Measurements from ENCODE around the gene NRN1. TPM values are rescaled to one million over a fixed set of nuclear protein-coding genes. Genes with fewer than 3 reads are reported as not detected.
A peak's percentile ranks its signal among the peaks of the same experiment; 100 is the strongest.
"Not testable (repeated sequence)": the region's sequence is repeated elsewhere in the genome, so short reads cannot be mapped to it uniquely, and the experiment has no call there.

The NRN1 gene
- total and polyA plus RNA-seq, 4 experiments from 2014 or later = 0.49 TPM; not detected in 3

GRCh38 chr6:6026513-6027205 is 19.9 kb upstream of the NRN1 start:
- ChIA-PET CTCF (ENCODE audit: partially characterized antibody) (no interaction called here), POLR2A (ENCODE audit: partially characterized antibody) (no interaction called here)
- H3K27me3 Mint-ChIP-seq = peaks cover 32 to 41% of the 10 kb centered on the region in 2 donors
- H3K36me3 Mint-ChIP-seq = no peaks in the 10 kb centered on the region
- H3K4me1 Mint-ChIP-seq = no peaks in the 10 kb centered on the region
- intact Hi-C loops (cut with micrococcal nuclease) = no loop called here
- no peak overlapping the region for H3K4me3 Mint-ChIP-seq
- H3K4me3 ChIP-seq (ENCODE audit: low read length in 2 of 2) = no peak overlapping the region
- no peaks in the 10 kb centered on the region for H3K9me3 Mint-ChIP-seq
- H3K27ac Mint-ChIP-seq = no peak overlapping the region
- no peak overlapping the region for H3K27ac ChIP-seq (ENCODE audit: low read depth, low read length)
- peaks cover 2% of the 10 kb centered on the region for H3K27me3 ChIP-seq (ENCODE audit: insufficient read depth, low read length)
- no peaks in the 10 kb centered on the region for H3K4me1 ChIP-seq (ENCODE audit: insufficient read depth, low read length)
- H3K36me3 ChIP-seq (ENCODE audit: insufficient read depth, low read length) = no peaks in the 10 kb centered on the region
- no peak for DNase-seq
- no peaks in the 10 kb centered on the region for H3K9me3 ChIP-seq (ENCODE audit: control insufficient read depth in 1 of 2, low read length in 2 of 2)

GRCh38 chr6:6025736-6026135 is 19.0 kb upstream of the NRN1 start:
- intact Hi-C loops (cut with micrococcal nuclease) = no loop called here
- no peaks in the 10 kb centered on the region for H3K4me1 Mint-ChIP-seq
- H3K36me3 Mint-ChIP-seq = no peaks in the 10 kb centered on the region
- Histone ChIP-seq H3K27ac (ENCODE audit: low read depth, low read length) (no peak overlapping the region), H3K4me1 (ENCODE audit: insufficient read depth, low read length) (no peaks in the 10 kb centered on the region), H3K9me3 (ENCODE audit: control insufficient read depth in 1 of 2, low read length in 2 of 2) (no peaks in the 10 kb centered on the region), H3K27me3 (ENCODE audit: insufficient read depth, low read length) (peaks cover 3% of the 10 kb centered on the region), H3K4me3 (ENCODE audit: low read length in 2 of 2) (no peak overlapping the region), H3K36me3 (ENCODE audit: insufficient read depth, low read length) (no peaks in the 10 kb centered on the region)
- POLR2A ChIA-PET (ENCODE audit: partially characterized antibody) = no interaction called here
- peaks cover 39 to 50% of the 10 kb centered on the region in 2 donors for H3K27me3 Mint-ChIP-seq
- no peak overlapping the region for H3K27ac Mint-ChIP-seq
- no peak for DNase-seq
- CTCF ChIA-PET (ENCODE audit: partially characterized antibody) = interaction anchor here (0.9 kb wide), 1 partner anchor 29 kb away, joined by 3 read pairs; no protein-coding TSS in a partner anchor
- H3K4me3 Mint-ChIP-seq = no peak overlapping the region
- H3K9me3 Mint-ChIP-seq = no peaks in the 10 kb centered on the region

DNA sequence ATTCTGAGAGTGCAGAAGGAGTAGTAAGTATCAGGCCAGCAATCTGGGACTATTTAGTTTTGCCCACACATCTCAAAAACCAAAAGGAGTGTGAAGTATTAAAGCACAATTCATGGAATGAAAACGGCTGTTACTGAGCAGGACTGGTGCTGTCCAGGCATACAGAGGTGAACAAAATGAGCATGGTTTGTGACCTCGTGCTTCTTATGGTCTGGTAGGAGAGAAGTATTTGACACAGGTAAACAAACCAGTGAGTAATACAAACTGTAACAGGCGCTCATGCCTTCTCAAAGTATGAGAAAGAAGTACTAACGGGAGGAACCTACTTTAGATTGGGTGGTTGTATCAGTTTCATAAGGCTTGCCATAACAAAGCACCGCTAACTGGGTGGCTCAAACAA is 17.5 kb upstream of the NRN1 start:
- Histone ChIP-seq H3K27ac (ENCODE audit: low read depth, low read length) (no peak overlapping the region), H3K4me1 (ENCODE audit: insufficient read depth, low read length) (no peaks in the 10 kb centered on the region), H3K36me3 (ENCODE audit: insufficient read depth, low read length) (no peaks in the 10 kb centered on the region), H3K4me3 (ENCODE audit: low read length in 2 of 2) (no peak overlapping the region), H3K9me3 (ENCODE audit: control insufficient read depth in 1 of 2, low read length in 2 of 2) (no peaks in the 10 kb centered on the region), H3K27me3 (ENCODE audit: insufficient read depth, low read length) (peaks cover 3% of the 10 kb centered on the region)
- Mint-ChIP-seq H3K36me3 (no peaks in the 10 kb centered on the region), H3K4me1 (no peaks in the 10 kb centered on the region), H3K27ac (no peak overlapping the region), H3K9me3 (no peaks in the 10 kb centered on the region), H3K4me3 (no peak overlapping the region), H3K27me3 (peaks cover 46 to 51% of the 10 kb centered on the region in 2 donors)
- intact Hi-C loops (cut with micrococcal nuclease) = no loop called here
- ChIA-PET CTCF (ENCODE audit: partially characterized antibody) (no interaction called here), POLR2A (ENCODE audit: partially characterized antibody) (no interaction called here)
- no peak for DNase-seq

DNA sequence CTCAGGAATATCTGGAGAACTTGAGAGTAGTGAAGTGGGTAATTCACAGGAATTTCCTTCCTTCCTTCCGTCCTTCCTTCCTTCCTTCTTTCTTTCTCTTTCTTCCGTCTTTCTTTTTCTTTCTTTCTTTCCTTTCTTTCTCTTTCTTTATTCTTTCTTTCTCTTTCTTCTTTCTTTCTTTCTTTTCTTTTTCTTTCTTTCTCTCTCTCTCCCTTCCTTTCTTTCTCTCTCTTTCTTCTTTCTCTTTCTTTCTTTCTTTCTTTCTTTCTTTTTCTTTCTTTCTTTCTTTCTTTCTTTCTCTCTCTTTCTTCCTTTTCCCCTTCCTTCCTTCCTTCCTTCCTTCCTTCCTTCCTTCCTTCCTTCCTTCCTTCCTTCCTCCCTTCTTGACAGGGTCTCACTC is 16.1 kb upstream of the NRN1 start:
- H3K4me3 ChIP-seq (ENCODE audit: low read length in 2 of 2); H3K36me3 Mint-ChIP-seq; POLR2A ChIA-PET (ENCODE audit: partially characterized antibody); CTCF ChIA-PET (ENCODE audit: partially characterized antibody); H3K4me1 Mint-ChIP-seq; H3K27me3 ChIP-seq (ENCODE audit: insufficient read depth, low read length); H3K9me3 ChIP-seq (ENCODE audit: control insufficient read depth in 1 of 2, low read length in 2 of 2); intact Hi-C loops (cut with micrococcal nuclease); DNase-seq; H3K9me3 Mint-ChIP-seq; H3K4me3 Mint-ChIP-seq; H3K27ac ChIP-seq (ENCODE audit: low read depth, low read length); H3K4me1 ChIP-seq (ENCODE audit: insufficient read depth, low read length); H3K36me3 ChIP-seq (ENCODE audit: insufficient read depth, low read length); H3K27ac Mint-ChIP-seq: not testable (repeated sequence)
- peaks cover 54 to 60% of the 10 kb centered on the region in 2 donors for H3K27me3 Mint-ChIP-seq

DNA sequence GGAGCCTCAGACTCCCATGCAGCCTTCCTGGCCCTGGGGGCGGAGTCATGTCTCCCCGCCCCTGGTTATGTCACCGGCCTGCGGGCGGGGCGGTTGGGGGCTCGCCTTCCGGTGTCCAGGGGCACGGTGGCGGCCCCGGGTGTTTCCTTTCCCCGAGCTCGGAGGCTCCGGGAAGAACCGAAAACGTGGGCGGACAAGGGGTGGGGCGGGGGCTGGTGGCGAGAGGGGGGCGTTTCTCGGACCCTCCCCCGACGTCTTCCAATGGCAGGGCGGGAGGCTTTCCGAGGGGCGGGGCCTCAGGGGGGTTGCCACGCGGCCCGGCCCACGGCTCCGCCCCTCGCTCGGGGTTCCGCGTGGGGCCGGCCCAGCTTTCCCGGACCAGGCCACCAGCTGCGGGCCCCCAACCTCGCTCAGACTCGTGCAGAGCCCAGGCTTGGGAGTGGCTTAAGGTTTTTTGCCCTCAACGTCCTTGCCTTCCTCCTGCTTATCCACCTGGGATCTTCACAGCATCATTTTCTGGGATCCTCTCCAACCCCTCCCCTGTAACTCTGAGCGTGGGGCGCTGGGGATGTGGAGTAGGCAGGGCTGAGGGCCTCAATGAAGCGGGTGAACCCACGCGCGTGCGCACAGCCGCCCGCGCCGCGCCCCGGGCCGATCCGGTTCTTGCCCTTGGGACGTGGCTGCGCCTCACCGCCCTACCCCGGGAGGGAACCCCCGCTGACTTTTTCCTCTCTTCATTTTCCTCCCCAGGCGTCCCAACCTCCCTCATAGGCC is 2.1 kb upstream of the NRN1 start:
- H3K4me3 Mint-ChIP-seq = peak overlapping the region; percentile 73 to 90 (median 80)
- H3K27ac Mint-ChIP-seq = peak overlapping the region in 2 of 7 donors; percentile 73 to 88
- H3K27me3 ChIP-seq (ENCODE audit: insufficient read depth, low read length) = peaks cover 57% of the 10 kb centered on the region
- ChIA-PET POLR2A (ENCODE audit: partially characterized antibody) (interaction anchor here (0.7 kb wide), 1 partner anchor 11 kb away, joined by 3 read pairs; no protein-coding TSS in a partner anchor), CTCF (ENCODE audit: partially characterized antibody) (interaction anchor here (0.7 to 1.8 kb wide), 4 partner anchors 11 to 200 kb away, joined by 3 to 5 read pairs (median 3); no protein-coding TSS in a partner anchor)
- H3K27me3 Mint-ChIP-seq = peaks cover 43 to 49% of the 10 kb centered on the region in 2 donors
- H3K4me1 Mint-ChIP-seq = peaks cover 21 to 52% (median 38%) of the 10 kb centered on the region in 4 donors
- H3K4me3 ChIP-seq (ENCODE audit: low read length in 2 of 2) = peak overlapping the region; percentile 43 to 52
- no peak overlapping the region for H3K27ac ChIP-seq (ENCODE audit: low read depth, low read length)
- H3K9me3 ChIP-seq (ENCODE audit: control insufficient read depth in 1 of 2, low read length in 2 of 2) = peaks cover 0 to 4% of the 10 kb centered on the region in 2 donors
- peaks cover 4 to 6% of the 10 kb centered on the region in 2 donors for H3K36me3 Mint-ChIP-seq
- intact Hi-C loops (cut with micrococcal nuclease) = loop anchor here (5.0 to 10.0 kb wide), 3 partner anchors 537 to 1234 kb away; partner anchors contain the start of genes CDYL, FARS2 and LYRM4
- peaks cover 40% of the 10 kb centered on the region for H3K4me1 ChIP-seq (ENCODE audit: insufficient read depth, low read length)
- peak in 1 of 5 donors; percentile 33 for DNase-seq
- H3K36me3 ChIP-seq (ENCODE audit: insufficient read depth, low read length) = no peaks in the 10 kb centered on the region
- H3K9me3 Mint-ChIP-seq = peaks cover 0 to 30% (median 20%) of the 10 kb centered on the region in 8 donors

DNA sequence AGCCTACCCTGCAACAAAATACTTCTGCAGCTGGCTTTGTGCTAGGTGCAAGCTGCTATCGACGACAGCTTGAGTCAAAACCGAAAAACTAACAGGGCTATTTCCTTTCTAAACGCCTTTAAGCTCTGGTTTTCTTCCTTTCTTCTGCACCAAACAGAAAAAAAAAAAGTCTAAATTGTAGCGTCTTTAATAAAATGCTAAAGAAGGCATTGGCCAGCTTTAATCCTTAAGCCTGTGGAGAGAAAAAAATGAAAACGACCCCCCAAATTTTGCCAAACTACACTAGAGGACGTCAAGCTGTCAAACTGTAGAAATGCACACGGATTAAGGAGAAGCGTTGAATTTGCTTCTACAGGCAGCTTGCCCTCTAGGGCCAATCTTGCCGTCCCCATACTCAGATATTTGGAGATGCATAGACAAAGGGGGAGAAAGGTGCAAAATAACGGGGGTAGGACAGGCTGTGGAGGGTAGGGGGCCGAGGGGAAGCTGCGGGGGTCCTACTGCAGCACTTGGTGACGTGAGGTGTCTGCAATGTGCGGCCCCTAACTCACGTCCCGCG is 1.4 kb upstream of the NRN1 start:
- peaks cover 0 to 4% of the 10 kb centered on the region in 2 donors for H3K9me3 ChIP-seq (ENCODE audit: control insufficient read depth in 1 of 2, low read length in 2 of 2)
- Mint-ChIP-seq H3K4me3 (peak overlapping the region; percentile 73 to 90 (median 80)), H3K36me3 (peaks cover 4 to 6% of the 10 kb centered on the region in 2 donors), H3K27ac (peak overlapping the region in 3 of 7 donors; percentile 73 to 88 (median 75)), H3K9me3 (peaks cover 0 to 33% (median 20%) of the 10 kb centered on the region in 8 donors), H3K27me3 (peaks cover 44 to 51% of the 10 kb centered on the region in 2 donors), H3K4me1 (peaks cover 21 to 57% (median 40%) of the 10 kb centered on the region in 4 donors)
- no peak for DNase-seq
- H3K4me1 ChIP-seq (ENCODE audit: insufficient read depth, low read length) = peaks cover 46% of the 10 kb centered on the region
- no peaks in the 10 kb centered on the region for H3K36me3 ChIP-seq (ENCODE audit: insufficient read depth, low read length)
- peak overlapping the region; percentile 43 to 52 for H3K4me3 ChIP-seq (ENCODE audit: low read length in 2 of 2)
- CTCF ChIA-PET (ENCODE audit: partially characterized antibody) = interaction anchor here (0.7 to 1.8 kb wide), 4 partner anchors 10 to 199 kb away, joined by 3 to 5 read pairs (median 3); no protein-coding TSS in a partner anchor
- peaks cover 64% of the 10 kb centered on the region for H3K27me3 ChIP-seq (ENCODE audit: insufficient read depth, low read length)
- intact Hi-C loops (cut with micrococcal nuclease) = loop anchor here (5.0 to 10.0 kb wide), 3 partner anchors 536 to 1233 kb away; partner anchors contain the start of genes CDYL, FARS2 and LYRM4
- POLR2A ChIA-PET (ENCODE audit: partially characterized antibody) = interaction anchor here (0.7 to 0.8 kb wide), 2 partner anchors 8 to 10 kb away, joined by 3 to 4 read pairs; no protein-coding TSS in a partner anchor
- H3K27ac ChIP-seq (ENCODE audit: low read depth, low read length) = no peak overlapping the region
